Measurements from ENCODE around the gene CAPZB. TPM values are rescaled to one million over a fixed set of nuclear protein-coding genes. Genes with fewer than 3 reads are reported as not detected.

Gene CAPZB
- polyA plus RNA-seq, 1 of the 3 experiments (the other 2 are of a cell fraction), result 122 TPM

- Histone ChIP-seq H3K79me2 (ENCODE audit: insufficient read depth) (peaks cover 82% of the 10 kb centered on the region), H3F3A (replicated peaks; ENCODE audit: insufficient read depth) (no peaks in the 10 kb centered on the region), H3K4me2 (peak overlapping the region; percentile 100), H3K27me3 (ENCODE audit: insufficient read depth) (no peaks in the 10 kb centered on the region), H3K36me3 (replicated peaks in 1 of 2; ENCODE audit: control insufficient read depth in 1 of 2, insufficient read depth in 2 of 2, low read length in 1 of 2) (peaks cover 0 to 26% of the 10 kb centered on the region in 2 experiments), H3K9me3 (no peaks in the 10 kb centered on the region), H3K9ac (peak overlapping the region; percentile 88; the same call in 1 of the 2 replicates), H3K9me2 (no peaks in the 10 kb centered on the region), H3K4me1 (ENCODE audit: control insufficient read depth in 1 of 2, insufficient read depth in 2 of 2, low read depth in 1 of 2, low read length in 1 of 2) (peaks cover 34 to 62% of the 10 kb centered on the region in 2 experiments), H4K20me1 (ENCODE audit: insufficient read depth) (peaks cover 66% of the 10 kb centered on the region), H2AFZ (ENCODE audit: low read depth) (no peak overlapping the region), H3K27ac (ENCODE audit: low read depth in 2 of 2, low read length in 1 of 2) (peak overlapping the region in 1 of 2 experiments; percentile 91; a peak in 1 of 4 replicates), H3K4me3 (ENCODE audit: low read depth in 2 of 2, low read length in 1 of 2) (peak overlapping the region; percentile 70 to 93)
- ChIA-PET CTCF (no interaction called here), POLR2A (no interaction called here)
- DNase-seq, result no peak
- WGBS (ENCODE audit: low lambda C conversion rate), result 90% methylated on average over 3 of the region's 3 CpGs
- TF ChIP-seq FOXM1 (IDR thresholded peaks at IDR 0.05; ENCODE audit: low read depth) (no peak), USF2 (IDR thresholded peaks at IDR 0.05; ENCODE audit: borderline replicate concordance, low read depth, low read length) (no peak), RXRA (IDR thresholded peaks at IDR 0.05; ENCODE audit: borderline replicate concordance, low read depth) (no peak), YY1 (IDR thresholded peaks at IDR 0.05; ENCODE audit: low read depth) (no peak), RFX5 (IDR thresholded peaks at IDR 0.05; ENCODE audit: low read length) (no peak), TAF1 (IDR thresholded peaks at IDR 0.05; ENCODE audit: borderline replicate concordance, low read depth, low read length) (no peak), TEAD4 (IDR thresholded peaks at IDR 0.05; ENCODE audit: borderline replicate concordance, insufficient read depth) (no peak), RAD21 (IDR thresholded peaks at IDR 0.05; ENCODE audit: low read length) (no peak), ELF1 (IDR thresholded peaks at IDR 0.05) (no peak), FOXJ3 (CRISPR knock-in tag; IDR thresholded peaks at IDR 0.05) (no peak), POLR2AphosphoS5 (IDR thresholded peaks at IDR 0.05; ENCODE audit: low read depth, low read length) (no peak), GATA2 (CRISPR knock-in tag; IDR thresholded peaks at IDR 0.05) (no peak), CTCF (IDR thresholded peaks at IDR 0.05) (no peak), RCOR1 (IDR thresholded peaks at IDR 0.05; ENCODE audit: low read length) (no peak), NRF1 (IDR thresholded peaks at IDR 0.05; ENCODE audit: low read depth, low read length) (no peak)
- TF ChIP-seq, protein P1, sequence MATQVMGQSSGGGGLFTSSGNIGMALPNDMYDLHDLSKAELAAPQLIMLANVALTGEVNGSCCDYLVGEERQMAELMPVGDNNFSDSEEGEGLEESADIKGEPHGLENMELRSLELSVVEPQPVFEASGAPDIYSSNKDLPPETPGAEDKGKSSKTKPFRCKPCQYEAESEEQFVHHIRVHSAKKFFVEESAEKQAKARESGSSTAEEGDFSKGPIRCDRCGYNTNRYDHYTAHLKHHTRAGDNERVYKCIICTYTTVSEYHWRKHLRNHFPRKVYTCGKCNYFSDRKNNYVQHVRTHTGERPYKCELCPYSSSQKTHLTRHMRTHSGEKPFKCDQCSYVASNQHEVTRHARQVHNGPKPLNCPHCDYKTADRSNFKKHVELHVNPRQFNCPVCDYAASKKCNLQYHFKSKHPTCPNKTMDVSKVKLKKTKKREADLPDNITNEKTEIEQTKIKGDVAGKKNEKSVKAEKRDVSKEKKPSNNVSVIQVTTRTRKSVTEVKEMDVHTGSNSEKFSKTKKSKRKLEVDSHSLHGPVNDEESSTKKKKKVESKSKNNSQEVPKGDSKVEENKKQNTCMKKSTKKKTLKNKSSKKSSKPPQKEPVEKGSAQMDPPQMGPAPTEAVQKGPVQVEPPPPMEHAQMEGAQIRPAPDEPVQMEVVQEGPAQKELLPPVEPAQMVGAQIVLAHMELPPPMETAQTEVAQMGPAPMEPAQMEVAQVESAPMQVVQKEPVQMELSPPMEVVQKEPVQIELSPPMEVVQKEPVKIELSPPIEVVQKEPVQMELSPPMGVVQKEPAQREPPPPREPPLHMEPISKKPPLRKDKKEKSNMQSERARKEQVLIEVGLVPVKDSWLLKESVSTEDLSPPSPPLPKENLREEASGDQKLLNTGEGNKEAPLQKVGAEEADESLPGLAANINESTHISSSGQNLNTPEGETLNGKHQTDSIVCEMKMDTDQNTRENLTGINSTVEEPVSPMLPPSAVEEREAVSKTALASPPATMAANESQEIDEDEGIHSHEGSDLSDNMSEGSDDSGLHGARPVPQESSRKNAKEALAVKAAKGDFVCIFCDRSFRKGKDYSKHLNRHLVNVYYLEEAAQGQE (IDR thresholded peaks at IDR 0.05; ENCODE audit: low read depth, low read length), result no peak
- TF ChIP-seq, protein P2, sequence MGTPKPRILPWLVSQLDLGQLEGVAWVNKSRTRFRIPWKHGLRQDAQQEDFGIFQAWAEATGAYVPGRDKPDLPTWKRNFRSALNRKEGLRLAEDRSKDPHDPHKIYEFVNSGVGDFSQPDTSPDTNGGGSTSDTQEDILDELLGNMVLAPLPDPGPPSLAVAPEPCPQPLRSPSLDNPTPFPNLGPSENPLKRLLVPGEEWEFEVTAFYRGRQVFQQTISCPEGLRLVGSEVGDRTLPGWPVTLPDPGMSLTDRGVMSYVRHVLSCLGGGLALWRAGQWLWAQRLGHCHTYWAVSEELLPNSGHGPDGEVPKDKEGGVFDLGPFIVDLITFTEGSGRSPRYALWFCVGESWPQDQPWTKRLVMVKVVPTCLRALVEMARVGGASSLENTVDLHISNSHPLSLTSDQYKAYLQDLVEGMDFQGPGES (IDR thresholded peaks at IDR 0.05; ENCODE audit: low read depth, low read length), result no peak
- TF ChIP-seq, protein P3, sequence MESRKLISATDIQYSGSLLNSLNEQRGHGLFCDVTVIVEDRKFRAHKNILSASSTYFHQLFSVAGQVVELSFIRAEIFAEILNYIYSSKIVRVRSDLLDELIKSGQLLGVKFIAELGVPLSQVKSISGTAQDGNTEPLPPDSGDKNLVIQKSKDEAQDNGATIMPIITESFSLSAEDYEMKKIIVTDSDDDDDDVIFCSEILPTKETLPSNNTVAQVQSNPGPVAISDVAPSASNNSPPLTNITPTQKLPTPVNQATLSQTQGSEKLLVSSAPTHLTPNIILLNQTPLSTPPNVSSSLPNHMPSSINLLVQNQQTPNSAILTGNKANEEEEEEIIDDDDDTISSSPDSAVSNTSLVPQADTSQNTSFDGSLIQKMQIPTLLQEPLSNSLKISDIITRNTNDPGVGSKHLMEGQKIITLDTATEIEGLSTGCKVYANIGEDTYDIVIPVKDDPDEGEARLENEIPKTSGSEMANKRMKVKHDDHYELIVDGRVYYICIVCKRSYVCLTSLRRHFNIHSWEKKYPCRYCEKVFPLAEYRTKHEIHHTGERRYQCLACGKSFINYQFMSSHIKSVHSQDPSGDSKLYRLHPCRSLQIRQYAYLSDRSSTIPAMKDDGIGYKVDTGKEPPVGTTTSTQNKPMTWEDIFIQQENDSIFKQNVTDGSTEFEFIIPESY (IDR thresholded peaks at IDR 0.05; ENCODE audit: borderline replicate concordance, low read depth), result no peak
Observed at GRCh38 chr1:19483261-19483660, 2.1 kb downstream of the CAPZB start.

Data from SK-N-SH (cell line).